AG04449 (cell line): ENCODE results near the gene GABRR2.
A peak's percentile ranks its signal among the peaks of the same experiment; 100 is the strongest.

ENCODE experiments used
- CTCF ChIA-PET: fragments of 350-600 bp; formaldehyde crosslinking; extraction: SDS; loops from one replicate; lab custom pipeline; 2021; ENCODE audit warnings: antibody characterized with exemption; lab: Yijun Ruan, JAX
- POLR2A ChIA-PET: fragments of 400-600, 350-600 bp; formaldehyde crosslinking; extraction: SDS; loops from one replicate; lab custom pipeline; 2020; ENCODE audit warnings: antibody characterized with exemption, inconsistent platforms; lab: Yijun Ruan, JAX
- DNase-seq: peaks from one replicate; pipeline ENCODE4 v3.0.0-alpha.2; 2010; ENCODE audit warnings: low read depth, low spot score
- H3K4me3 ChIP-seq: 2 replicates; pipeline ENCODE4 v1.5.1; 2011; ENCODE audit warnings: low read depth, mild to moderate bottlenecking, control low read depth, low read length
- CTCF ChIP-seq: IDR thresholded peaks from one replicate; pipeline ENCODE4 v1.5.1; 2011; ENCODE audit warnings: mild to moderate bottlenecking, moderate library complexity, low read length, control low read depth, inconsistent platforms; ENCODE audit not compliant: insufficient read depth; ENCODE audit errors: missing control alignments

Gene GABRR2

GRCh38 chr6:89356642-89357170, 41.6 kb upstream of the GABRR2 start:
- DNase-seq, result no peak
- POLR2A ChIA-PET, result no interaction called here
- H3K4me3 ChIP-seq, result no peak overlapping the region
- CTCF ChIA-PET, result interaction anchor here (1.1 to 4.5 kb wide), 5 partner anchors 9 to 15 kb away, joined by 3 to 30 read pairs (median 6); no protein-coding TSS in a partner anchor
- TF ChIP-seq CTCF, result no peak

GRCh38 chr6:89355511-89356194, 40.6 kb upstream of the GABRR2 start:
- TF ChIP-seq CTCF, result no peak
- H3K4me3 ChIP-seq, result no peak overlapping the region
- no peak for DNase-seq
- CTCF ChIA-PET, result interaction anchor here (1.5 to 4.5 kb wide), 4 partner anchors 10 to 373 kb away, joined by 3 to 30 read pairs (median 8); no protein-coding TSS in a partner anchor
- POLR2A ChIA-PET, result no interaction called here

GRCh38 chr6:89353702-89354392, 38.7 kb upstream of the GABRR2 start:
- no peak for DNase-seq
- TF ChIP-seq CTCF, result no peak
- ChIA-PET CTCF (interaction anchor here (0.7 to 4.5 kb wide), 5 partner anchors 12 to 371 kb away, joined by 3 to 30 read pairs (median 6); no protein-coding TSS in a partner anchor), POLR2A (no interaction called here)
- no peak overlapping the region for H3K4me3 ChIP-seq

- DNase-seq, result no peak
- ChIA-PET POLR2A (interaction anchor here (0.8 to 1.7 kb wide), 5 partner anchors 11 to 390 kb away, joined by 3 to 6 read pairs (median 4); partner anchors contain the start of genes LYRM2 and RNGTT), CTCF (interaction anchor here (1.1 to 4.7 kb wide), 4 partner anchors 13 to 41 kb away, joined by 3 to 34 read pairs (median 18); no protein-coding TSS in a partner anchor)
- peak overlapping the region; percentile 90 for H3K4me3 ChIP-seq
- TF ChIP-seq CTCF, result no peak
Measured at GRCh38 chr6:89353118-89353556, 38.0 kb upstream of the GABRR2 start.

GRCh38 chr6:89352278-89353117, 37.4 kb upstream of the GABRR2 start, which contains the start of gene UBE2J1:
Gene UBE2J1 (minus strand): TSS chr6:89352722. CDS start chr6:89352569, 153 bp downstream.
- DNase-seq, result peak; percentile 69
- peak within 1 kb of the TSS; percentile 90 for H3K4me3 ChIP-seq
- ChIA-PET CTCF (interaction anchor here (1.0 to 4.7 kb wide), 7 partner anchors 9 to 40 kb away, joined by 3 to 34 read pairs (median 4); no protein-coding TSS in a partner anchor), POLR2A (interaction anchor here (0.6 to 1.7 kb wide), 7 partner anchors 11 to 389 kb away, joined by 3 to 6 read pairs (median 4); partner anchors contain the start of genes LYRM2 and RNGTT)
- TF ChIP-seq CTCF, result no peak
